K562 (cell line): ENCODE results near the gene ASIC3. TPM values are rescaled to one million over a fixed set of nuclear protein-coding genes. Genes with fewer than 3 reads are reported as not detected.

ENCODE experiments used
- FOXP1 ChIP-seq: sonication (generic); formaldehyde crosslinking; IDR thresholded peaks from 2 replicates; pipeline ENCODE4 v1.8.0; 2022; ENCODE audit warnings: mild to moderate bottlenecking, missing genetic modification reagents
- GABPB1 ChIP-seq: sonication (generic); formaldehyde crosslinking; IDR thresholded peaks from 2 replicates; pipeline ENCODE4 v1.8.0; 2022; ENCODE audit warnings: mild to moderate bottlenecking, missing genetic modification reagents
- KLF1 ChIP-seq: fragments of 450-650 bp; IDR thresholded peaks from 2 replicates; pipeline ENCODE4 v1.6.1; 2016; ENCODE audit warnings: missing genetic modification characterization, missing compliant biosample characterization
- MEIS2 ChIP-seq: fragments of 450-650 bp; IDR thresholded peaks from 2 replicates; pipeline ENCODE4 v1.6.1; 2014; ENCODE audit warnings: mild to moderate bottlenecking; ENCODE audit not compliant: partially characterized antibody
- MGA ChIP-seq: fragments of 450-650 bp; IDR thresholded peaks from 2 replicates; pipeline ENCODE4 v1.6.1; 2016; ENCODE audit warnings: mild to moderate bottlenecking, moderate library complexity
- NFATC3 ChIP-seq: fragments of 450-650 bp; IDR thresholded peaks from 2 replicates; pipeline ENCODE4 v1.6.1; 2017; ENCODE audit warnings: mild to moderate bottlenecking
- RBM39 ChIP-seq: fragments of 200-400 bp; formaldehyde crosslinking; optimal IDR thresholded peaks from 2 replicates; pipeline ENCODE3; 2018; ENCODE audit warnings: low read depth, low read length
- SIRT6 ChIP-seq: IDR thresholded peaks from one replicate; pipeline ENCODE4 v1.6.1; 2012; ENCODE audit warnings: low read depth, mild to moderate bottlenecking, control low read depth, inconsistent platforms, low read length, moderate library complexity
- SP1 ChIP-seq: sonication (generic); formaldehyde crosslinking; IDR thresholded peaks from 2 replicates; pipeline ENCODE4 v1.8.1; 2022; ENCODE audit warnings: mild to moderate bottlenecking, missing genetic modification reagents
- ZFPM2 ChIP-seq: fragments of 250-450 bp; sonication (Bioruptor Pico); IDR thresholded peaks from 2 replicates; pipeline ENCODE4 v1.5.1; 2022; ENCODE audit warnings: mild to moderate bottlenecking
- polyA plus RNA-seq, 8 experiments: library from polyadenylated mRNA; depleted of rRNA in 4 of 8; stranded (reverse) in 5 of 8; unstranded in 3 of 8; fragments of >200 nt; fragmentation: Nextera tagmentation in 2 of 8; fragmentation: Illumina TruSeq in 1 of 8; extraction: Ambion mirVana in 2 of 8; extraction: Trizol in 1 of 8; gene quantifications; 2 replicates each; pipeline versions ENCODE4 v1.2.1 to v1.2.3, GENCODE V29; 2011 to 2014; ENCODE audit warnings: inconsistent platforms in 1 of 8, missing spikeins in 1 of 8
- total RNA-seq, 7 experiments: library from RNA; depleted of rRNA in 6 of 7; stranded (reverse); fragments of >200 nt in 6 of 7; fragmentation: Illumina TruSeq in 2 of 7; extraction: Trizol in 2 of 7; gene quantifications; 2 replicates each; pipeline versions ENCODE4 v1.2.1 to v1.2.3, GENCODE V29; 2011 to 2021; ENCODE audit warnings: low replicate concordance in 1 of 7

ASIC3 gene
- total and polyA plus RNA-seq, 9 of the 15 experiments (the other 6 are each of a cell fraction or from before 2014, with no cell fraction given): 0.11 to 5.0 (median 0.87) TPM

- TF ChIP-seq MGA (no peak), SIRT6 (no peak), GABPB1 (CRISPR knock-in tag) (no peak; the same call in 1 of the 2 replicates), KLF1 (tag) (no peak), FOXP1 (CRISPR knock-in tag) (no peak; the same call in 1 of the 2 replicates), RBM39 (no peak), SP1 (CRISPR knock-in tag) (peak; percentile 46), NFATC3 (no peak), ZFPM2 (CRISPR knock-in tag) (no peak), MEIS2 (no peak)
These were observed 11.2 kb downstream of the ASIC3 start, which contains the start of gene SLC4A2 (continued) for GRCh38 chr7:151059367-151060112.
